Activated CD8-positive, alpha-beta memory T cell treated with anti-CD3 and anti-CD28 coated beads, Interleukin-2, amount 50 U/mL, for 1 hour (primary cell): ENCODE data around the gene ANLN.
"Not testable (repeated sequence)": the region's sequence is repeated elsewhere in the genome, so short reads cannot be mapped to it uniquely, and the experiment has no call there.

Source experiments
- DNase-seq: peaks from one replicate; pipeline ENCODE4 v3.0.0-alpha.2; 2020; ENCODE audit errors: extremely low read depth

ANLN gene

GRCh38 chr7:36379831-36380504 lies 9.7 kb upstream of the ANLN start:
- no peak for DNase-seq

GRCh38 chr7:36381056-36381455 lies 8.6 kb upstream of the ANLN start:
- DNase-seq = no peak

GRCh38 chr7:36383284-36383683 lies 6.4 kb upstream of the ANLN start:
- not testable (repeated sequence) for DNase-seq

- not testable (repeated sequence) for DNase-seq
These were observed 4.0 kb upstream of the ANLN start for GRCh38 chr7:36385646-36386045.

- no peak for DNase-seq
These were observed 2.0 kb upstream of the ANLN start for GRCh38 chr7:36387435-36388231.

- DNase-seq = no peak
These were observed 1.2 kb upstream of the ANLN start for GRCh38 chr7:36388423-36388822.

GRCh38 chr7:36390199-36391090 lies 783 bp downstream of the ANLN start:
- DNase-seq = no peak

GRCh38 chr7:36391436-36392198 lies 2.0 kb downstream of the ANLN start:
- no peak for DNase-seq

- DNase-seq = no peak
These were observed 4.2 kb downstream of the ANLN start for GRCh38 chr7:36393826-36394225.

- DNase-seq = no peak
These were observed 5.7 kb downstream of the ANLN start for GRCh38 chr7:36395171-36395894.

- no peak for DNase-seq
These were observed 6.5 kb downstream of the ANLN start for GRCh38 chr7:36396150-36396549.

GRCh38 chr7:36400036-36400435 lies 10.4 kb downstream of the ANLN start:
- no peak for DNase-seq

- DNase-seq = no peak
These were observed 10.9 kb downstream of the ANLN start for GRCh38 chr7:36400606-36401005.

GRCh38 chr7:36403452-36403851 lies 13.8 kb downstream of the ANLN start:
- no peak for DNase-seq

GRCh38 chr7:36404639-36405408 lies 15.2 kb downstream of the ANLN start:
- DNase-seq = no peak

- no peak for DNase-seq
These were observed 15.7 kb downstream of the ANLN start for GRCh38 chr7:36405409-36405803.

- DNase-seq = no peak
These were observed 16.5 kb downstream of the ANLN start for GRCh38 chr7:36406156-36406555.

- no peak for DNase-seq
These were observed 18.2 kb downstream of the ANLN start for GRCh38 chr7:36407636-36408550.

- DNase-seq = no peak
These were observed 18.9 kb downstream of the ANLN start for GRCh38 chr7:36408589-36408988.
